Smooth muscle cell (in vitro differentiated cells): ENCODE results near the gene PSAP. TPM values are rescaled to one million over a fixed set of nuclear protein-coding genes. Genes with fewer than 3 reads are reported as not detected.

Experiments used
- DNase-seq: peaks from one replicate; lab custom pipeline; 2025; ENCODE audit not compliant: unreplicated experiment; lab: John Stamatoyannopoulos, UW
- H2AFZ ChIP-seq: fragments of 200-600 bp; sonication (generic); 2 replicates; pipeline ENCODE4 v1.6.0; 2016; ENCODE audit warnings: antibody characterized with exemption, low read depth, mild to moderate bottlenecking
- H3F3A ChIP-seq: fragments of 200-600 bp; sonication (generic); 2 replicates; pipeline ENCODE4 v1.6.0; 2017; ENCODE audit warnings: antibody characterized with exemption, low read depth
- H3K27ac ChIP-seq: fragments of 200-600 bp; sonication (generic); 2 replicates; pipeline ENCODE4 v1.5.1; 2016; ENCODE audit warnings: low read depth, mild to moderate bottlenecking
- H3K27me3 ChIP-seq: fragments of 200-600 bp; sonication (generic); 2 replicates; pipeline ENCODE4 v1.6.1; 2016; ENCODE audit warnings: low read depth, mild to moderate bottlenecking
- H3K36me3 ChIP-seq: fragments of 200-600 bp; sonication (generic); 2 replicates; pipeline ENCODE4 v1.5.1; 2016; ENCODE audit warnings: low read depth
- H3K4me1 ChIP-seq: fragments of 200-600 bp; sonication (generic); 2 replicates; pipeline ENCODE4 v1.5.1; 2016; ENCODE audit warnings: low read depth
- H3K4me2 ChIP-seq: fragments of 200-600 bp; sonication (generic); 2 replicates; pipeline ENCODE4 v1.6.0; 2016; ENCODE audit warnings: mild to moderate bottlenecking
- H3K4me3 ChIP-seq: fragments of 200-600 bp; sonication (generic); 2 replicates; pipeline ENCODE4 v1.5.1; 2016; ENCODE audit warnings: mild to moderate bottlenecking
- H3K79me2 ChIP-seq: fragments of 200-600 bp; sonication (generic); 2 replicates; pipeline ENCODE4 v1.6.0; 2016; ENCODE audit warnings: low read depth, mild to moderate bottlenecking
- H3K9ac ChIP-seq: fragments of 200-600 bp; sonication (generic); 2 replicates; pipeline ENCODE4 v1.6.0; 2016; ENCODE audit warnings: low read depth
- H3K9me3 ChIP-seq: fragments of 200-600 bp; sonication (generic); replicated peaks from 2 replicates; pipeline ENCODE4 v1.5.1; 2016; ENCODE audit warnings: low read depth
- H4K20me1 ChIP-seq: fragments of 200-600 bp; sonication (generic); 2 replicates; pipeline ENCODE4 v1.6.0; 2016; ENCODE audit warnings: low read depth
- WGBS: methylation state at CpG from one replicate; pipeline ENCODE4 v1.1.7; 2016; ENCODE audit warnings: low lambda C conversion rate; 5-methylcytosine and 5-hydroxymethylcytosine counted together
- polyA plus RNA-seq: library from polyadenylated mRNA; unstranded; fragments of >200 nt; fragmentation: Nextera tagmentation; extraction: Ambion mirVana; gene quantifications from 2 replicates; pipeline ENCODE4 v1.2.1, GENCODE V29; 2016
- total RNA-seq: library from RNA; depleted of rRNA; stranded (reverse); fragments of >200 nt; gene quantifications from 2 replicates; pipeline ENCODE4 v1.2.3, GENCODE V29; 2014
- TF ChIP-seq, protein P1 (sequence below): fragments of 200-600 bp; sonication (generic); IDR thresholded peaks from 2 replicates; pipeline ENCODE4 v1.5.1; 2017; ENCODE audit warnings: borderline replicate concordance, mild to moderate bottlenecking, antibody characterized with exemption; ENCODE audit not compliant: insufficient read depth, poor library complexity, severe bottlenecking

PSAP gene
- total and polyA plus RNA-seq, 2 experiments from 2014 or later: 282 to 500 TPM

DNA sequence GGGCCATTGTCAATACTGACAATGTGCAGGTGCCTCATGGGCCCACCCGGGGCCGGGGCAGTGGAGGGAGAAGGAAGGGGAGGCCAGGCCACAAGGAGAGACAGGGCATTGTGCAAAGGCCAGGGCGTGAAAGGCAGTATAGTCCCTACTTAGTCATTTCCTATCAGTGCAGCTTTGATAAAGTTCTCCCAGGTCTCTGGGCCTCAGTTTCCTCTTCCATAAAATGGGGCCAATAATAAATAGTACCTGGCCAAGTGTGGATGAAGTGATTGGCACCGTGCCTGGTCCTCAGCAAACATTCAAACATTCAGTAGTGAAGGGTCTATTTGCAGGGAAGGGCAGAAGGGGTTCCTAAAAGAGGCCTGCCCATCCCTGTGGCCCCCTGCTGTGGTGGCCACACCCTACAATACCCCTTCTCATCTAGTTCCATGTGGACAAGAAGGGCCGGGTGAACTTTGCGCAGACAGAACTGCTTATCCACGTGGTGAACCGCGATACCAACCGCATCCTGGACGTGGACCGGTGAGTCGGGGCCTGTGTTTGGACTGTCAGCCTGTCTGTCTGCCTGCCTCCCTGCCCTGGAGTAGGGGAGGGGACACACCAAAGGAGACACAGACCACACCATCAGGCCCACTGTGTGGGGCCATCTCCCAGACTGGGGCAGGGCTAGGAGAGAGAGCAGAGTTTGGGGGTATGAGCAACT, 40.9 kb downstream of the PSAP start:
- H3K79me2 ChIP-seq: no peaks in the 10 kb centered on the region
- no peak overlapping the region for H2AFZ ChIP-seq
- no peak overlapping the region for H3K9ac ChIP-seq
- no peaks in the 10 kb centered on the region for H4K20me1 ChIP-seq
- no peak overlapping the region for H3K4me3 ChIP-seq
- no peaks in the 10 kb centered on the region for H3F3A ChIP-seq
- H3K9me3 ChIP-seq: no peaks in the 10 kb centered on the region
- 95% methylated on average over 13 of the region's 13 CpGs for WGBS
- peaks cover 15% of the 10 kb centered on the region for H3K27me3 ChIP-seq
- TF ChIP-seq, protein P1, sequence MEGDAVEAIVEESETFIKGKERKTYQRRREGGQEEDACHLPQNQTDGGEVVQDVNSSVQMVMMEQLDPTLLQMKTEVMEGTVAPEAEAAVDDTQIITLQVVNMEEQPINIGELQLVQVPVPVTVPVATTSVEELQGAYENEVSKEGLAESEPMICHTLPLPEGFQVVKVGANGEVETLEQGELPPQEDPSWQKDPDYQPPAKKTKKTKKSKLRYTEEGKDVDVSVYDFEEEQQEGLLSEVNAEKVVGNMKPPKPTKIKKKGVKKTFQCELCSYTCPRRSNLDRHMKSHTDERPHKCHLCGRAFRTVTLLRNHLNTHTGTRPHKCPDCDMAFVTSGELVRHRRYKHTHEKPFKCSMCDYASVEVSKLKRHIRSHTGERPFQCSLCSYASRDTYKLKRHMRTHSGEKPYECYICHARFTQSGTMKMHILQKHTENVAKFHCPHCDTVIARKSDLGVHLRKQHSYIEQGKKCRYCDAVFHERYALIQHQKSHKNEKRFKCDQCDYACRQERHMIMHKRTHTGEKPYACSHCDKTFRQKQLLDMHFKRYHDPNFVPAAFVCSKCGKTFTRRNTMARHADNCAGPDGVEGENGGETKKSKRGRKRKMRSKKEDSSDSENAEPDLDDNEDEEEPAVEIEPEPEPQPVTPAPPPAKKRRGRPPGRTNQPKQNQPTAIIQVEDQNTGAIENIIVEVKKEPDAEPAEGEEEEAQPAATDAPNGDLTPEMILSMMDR: no peak
- no peaks in the 10 kb centered on the region for H3K36me3 ChIP-seq
- DNase-seq: no peak
- H3K27ac ChIP-seq: no peak overlapping the region
- no peaks in the 10 kb centered on the region for H3K4me1 ChIP-seq
- H3K4me2 ChIP-seq: no peak overlapping the region

DNA sequence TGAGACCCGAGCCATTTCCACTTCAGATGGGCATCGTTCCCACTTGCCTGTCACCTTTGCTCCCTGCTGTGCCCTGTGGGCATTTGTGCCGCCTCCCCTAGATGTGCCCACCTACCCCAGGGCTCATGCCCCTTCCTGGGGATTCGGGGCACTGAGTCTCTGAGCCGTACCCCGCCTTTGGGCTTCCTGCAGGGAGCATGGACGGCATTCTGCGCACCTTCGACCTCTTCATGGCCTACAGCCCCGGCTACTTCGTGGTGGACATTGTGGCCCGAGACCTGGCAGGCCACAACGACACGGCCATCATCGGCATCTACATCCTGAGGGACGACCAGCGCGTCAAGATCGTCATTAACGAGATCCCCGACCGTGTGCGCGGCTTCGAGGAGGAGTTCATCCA, 41.4 kb downstream of the PSAP start:
- WGBS: 95% methylated on average over 25 of the region's 25 CpGs
- Histone ChIP-seq H3K4me1 (no peaks in the 10 kb centered on the region), H3K4me3 (no peak overlapping the region), H3K9ac (no peak overlapping the region), H3K4me2 (no peak overlapping the region), H3K9me3 (no peaks in the 10 kb centered on the region), H3K79me2 (no peaks in the 10 kb centered on the region), H4K20me1 (no peaks in the 10 kb centered on the region), H3K36me3 (no peaks in the 10 kb centered on the region), H3F3A (no peaks in the 10 kb centered on the region), H3K27me3 (peaks cover 21% of the 10 kb centered on the region), H2AFZ (no peak overlapping the region), H3K27ac (no peak overlapping the region)
- TF ChIP-seq, protein P1: no peak
- no peak for DNase-seq

DNA sequence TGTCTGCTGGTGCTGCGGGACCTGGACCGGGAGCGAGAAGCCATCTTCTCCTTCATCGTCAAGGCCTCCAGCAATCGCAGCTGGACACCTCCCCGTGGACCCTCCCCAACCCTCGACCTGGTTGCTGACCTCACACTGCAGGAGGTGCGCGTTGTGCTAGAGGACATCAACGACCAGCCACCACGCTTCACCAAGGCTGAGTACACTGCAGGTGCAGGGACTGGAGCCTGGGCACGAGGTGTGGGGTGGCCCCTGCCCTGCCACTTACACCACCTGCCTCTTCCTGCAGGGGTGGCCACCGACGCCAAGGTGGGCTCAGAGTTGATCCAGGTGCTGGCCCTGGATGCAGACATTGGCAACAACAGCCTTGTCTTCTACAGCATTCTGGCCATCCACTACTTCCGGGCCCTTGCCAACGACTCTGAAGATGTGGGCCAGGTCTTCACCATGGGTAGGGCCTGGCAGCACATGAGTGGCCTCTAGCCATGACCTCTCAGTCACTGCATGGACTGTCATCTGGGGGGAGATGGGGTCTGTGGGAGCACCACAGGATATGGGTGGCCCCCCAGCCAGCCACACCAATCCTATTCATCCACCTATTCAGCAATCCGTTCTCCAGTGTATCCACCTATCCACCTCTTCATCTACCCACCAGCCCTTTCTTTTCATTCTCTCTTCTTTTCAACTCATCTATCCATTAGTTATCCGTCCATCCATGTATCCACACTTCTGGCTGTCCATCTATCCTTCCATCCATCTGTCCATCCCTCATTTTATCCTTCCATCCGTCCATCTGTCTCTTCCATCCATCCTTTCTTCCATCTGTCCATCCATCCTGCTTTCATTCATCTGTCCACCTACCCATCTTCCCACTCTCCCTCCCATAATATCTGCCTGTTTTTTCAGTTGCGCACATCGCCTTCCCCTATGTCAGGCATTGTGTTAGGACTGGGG, 43.2 kb downstream of the PSAP start:
- Histone ChIP-seq H3K27ac (no peak overlapping the region), H3K9ac (no peak overlapping the region), H3F3A (no peaks in the 10 kb centered on the region), H2AFZ (no peak overlapping the region), H3K27me3 (peaks cover 24% of the 10 kb centered on the region), H3K79me2 (no peaks in the 10 kb centered on the region), H3K9me3 (no peaks in the 10 kb centered on the region), H3K36me3 (no peaks in the 10 kb centered on the region), H4K20me1 (no peaks in the 10 kb centered on the region), H3K4me2 (no peak overlapping the region), H3K4me3 (no peak overlapping the region), H3K4me1 (no peaks in the 10 kb centered on the region)
- WGBS: 96% methylated on average over 21 of the region's 21 CpGs
- no peak for DNase-seq
- TF ChIP-seq, protein P1: no peak
